ENCODE results near the gene SYPL2. TPM values are rescaled to one million over a fixed set of nuclear protein-coding genes. Genes with fewer than 3 reads are reported as not detected.

The SYPL2 gene
- total and polyA plus RNA-seq, 2 donors (not counting 1 experiment from before 2014, with no cell fraction given), result not detected

DNA sequence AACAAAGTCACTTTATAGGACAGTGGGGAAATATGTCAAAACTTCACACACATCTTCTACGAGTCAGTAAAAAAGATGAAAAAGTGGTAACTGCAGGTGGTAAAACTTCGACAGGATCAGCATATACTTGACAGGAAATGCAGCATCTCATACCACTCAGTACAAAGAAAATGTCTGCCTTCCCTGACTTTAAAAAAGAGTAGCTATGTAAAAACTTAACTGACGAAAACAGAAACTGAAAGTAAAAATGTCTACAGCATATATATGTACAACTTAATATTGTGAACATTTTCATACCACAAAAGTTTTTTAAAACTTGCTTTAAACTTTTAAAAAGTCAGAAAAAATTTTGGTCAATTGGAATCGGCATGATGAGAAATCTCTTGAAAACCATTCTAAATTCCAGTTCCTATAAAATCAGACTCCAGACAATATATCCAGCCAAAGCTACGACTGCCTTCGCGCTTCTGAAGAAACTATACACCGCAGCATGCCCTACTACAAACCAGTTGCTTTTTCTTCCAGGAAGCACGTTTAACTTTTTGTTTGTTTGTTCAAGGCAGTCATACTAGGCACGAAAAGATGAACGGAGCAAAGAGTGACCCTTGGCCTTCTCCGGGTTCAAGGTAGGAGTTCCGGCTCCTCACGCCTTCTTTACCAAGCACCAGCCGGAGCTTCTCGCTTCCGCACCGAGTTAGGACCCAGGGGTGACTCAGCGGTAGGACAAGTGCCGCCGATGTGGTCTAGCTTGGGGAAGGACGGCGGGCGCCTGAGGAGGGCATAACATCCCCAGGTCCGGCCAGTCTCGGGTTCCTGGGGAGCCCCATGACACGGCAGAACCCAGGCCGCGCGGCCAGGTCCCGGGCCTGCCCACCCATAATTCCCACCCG is 40.7 kb upstream of the SYPL2 start:
- Mint-ChIP-seq H3K4me1 (peaks cover 33% of the 10 kb centered on the region), H3K27me3 (no peaks in the 10 kb centered on the region), H3K4me3 (peak overlapping the region; percentile 98), H3K27ac (peak overlapping the region; percentile 98), H3K9me3 (ENCODE audit: insufficient read depth) (no peaks in the 10 kb centered on the region)
- Histone ChIP-seq H3K27me3 (replicated peaks in 1 of 4; ENCODE audit: control extremely low read depth in 1 of 4, control insufficient read depth in 3 of 4, insufficient read depth in 4 of 4, low read length in 3 of 4) (no peaks in the 10 kb centered on the region), H2AFZ (ENCODE audit: insufficient read depth, low read depth, low read length, poor library complexity, severe bottlenecking) (peak overlapping the region; percentile 99), H3K79me2 (ENCODE audit: control insufficient read depth, insufficient read depth, low read length) (peaks cover 45% of the 10 kb centered on the region), H3K9ac (ENCODE audit: low read length) (peak overlapping the region; percentile 77), H3K36me3 (replicated peaks in 1 of 2; ENCODE audit: control extremely low read depth in 1 of 2, control insufficient read depth in 1 of 2, extremely low read depth in 1 of 2, insufficient read depth in 2 of 2, low read length in 1 of 2) (peaks cover 0 to 10% of the 10 kb centered on the region in 2 experiments), H3K4me1 (ENCODE audit: control insufficient read depth in 2 of 2, insufficient read depth in 2 of 2, low read length in 2 of 2) (peaks cover 13 to 19% of the 10 kb centered on the region in 2 donors), H3K9me3 (ENCODE audit: control extremely low read depth in 1 of 3, control insufficient read depth in 2 of 3, insufficient read depth in 1 of 3, low read length in 2 of 3) (no peaks in the 10 kb centered on the region), H3K4me3 (ENCODE audit: control extremely low read depth in 1 of 5, extremely low read depth in 1 of 5, insufficient read depth in 1 of 5, low read depth in 2 of 5, low read length in 4 of 5) (peak overlapping the region; percentile 72 to 98 (median 79)), H3K27ac (ENCODE audit: low read length in 2 of 2) (peak overlapping the region; percentile 71 to 82), H3K4me2 (replicated peaks; ENCODE audit: low read depth, low read length, poor library complexity, severe bottlenecking) (peak overlapping the region; percentile 93), H4K20me1 (ENCODE audit: control insufficient read depth, insufficient read depth, low read length, poor library complexity, severe bottlenecking) (peaks cover 5% of the 10 kb centered on the region)
- under 1% methylated on average over 25 of the region's 32 CpGs for WGBS (ENCODE audit: insufficient coverage)
- TF ChIP-seq, protein P1, sequence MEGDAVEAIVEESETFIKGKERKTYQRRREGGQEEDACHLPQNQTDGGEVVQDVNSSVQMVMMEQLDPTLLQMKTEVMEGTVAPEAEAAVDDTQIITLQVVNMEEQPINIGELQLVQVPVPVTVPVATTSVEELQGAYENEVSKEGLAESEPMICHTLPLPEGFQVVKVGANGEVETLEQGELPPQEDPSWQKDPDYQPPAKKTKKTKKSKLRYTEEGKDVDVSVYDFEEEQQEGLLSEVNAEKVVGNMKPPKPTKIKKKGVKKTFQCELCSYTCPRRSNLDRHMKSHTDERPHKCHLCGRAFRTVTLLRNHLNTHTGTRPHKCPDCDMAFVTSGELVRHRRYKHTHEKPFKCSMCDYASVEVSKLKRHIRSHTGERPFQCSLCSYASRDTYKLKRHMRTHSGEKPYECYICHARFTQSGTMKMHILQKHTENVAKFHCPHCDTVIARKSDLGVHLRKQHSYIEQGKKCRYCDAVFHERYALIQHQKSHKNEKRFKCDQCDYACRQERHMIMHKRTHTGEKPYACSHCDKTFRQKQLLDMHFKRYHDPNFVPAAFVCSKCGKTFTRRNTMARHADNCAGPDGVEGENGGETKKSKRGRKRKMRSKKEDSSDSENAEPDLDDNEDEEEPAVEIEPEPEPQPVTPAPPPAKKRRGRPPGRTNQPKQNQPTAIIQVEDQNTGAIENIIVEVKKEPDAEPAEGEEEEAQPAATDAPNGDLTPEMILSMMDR (IDR thresholded peaks at IDR 0.05), result no peak
- no peak for TF ChIP-seq EZH2 (IDR thresholded peaks at IDR 0.05; ENCODE audit: borderline replicate concordance, insufficient read depth, low read depth, low read length, poor library complexity, severe bottlenecking)
- ATAC-seq (ENCODE audit: low read depth) (peak; percentile 28), DNase-seq (peak; percentile 71)
- intact Hi-C loops (cut with micrococcal nuclease), result loop anchor here (1.0 to 2.0 kb wide), 13 partner anchors 58 to 679 kb away; partner anchors contain the start of genes AHCYL1, AMPD2, ATXN7L2 and CELSR2
- CTCF ChIA-PET, result interaction anchor here (0.6 to 3.8 kb wide), 7 partner anchors 27 to 120 kb away, joined by 3 to 25 read pairs (median 4); partner anchors contain the start of genes ATXN7L2 and CYB561D1
- POLR2A ChIA-PET, result interaction anchor here (0.6 to 1.7 kb wide), 4 partner anchors 58 to 462 kb away, joined by 3 to 5 read pairs (median 4); partner anchors contain the start of genes ATXN7L2 and CYB561D1

All from B cell (primary cell).